Gastrocnemius medialis (tissue), 4 donors: ENCODE results near the gene HELLS. TPM values are rescaled to one million over a fixed set of nuclear protein-coding genes. Genes with fewer than 3 reads are reported as not detected.

Source experiments
- ATAC-seq, 2 donors: fragments of 150-250 bp; one replicate each; pipeline ENCODE4 v1.9.1; 2016
- DNase-seq, 2 donors: peaks; one replicate each; pipeline ENCODE4 v3.0.0-alpha.2; 2019
- H3K27ac ChIP-seq, 4 donors: fragments of 200-600 bp; sonication (generic); 1 replicate in 1 of 4; 2 replicates in 3 of 4; pipeline ENCODE4 v1.5.1; 2016 to 2018; ENCODE audit warnings: mild to moderate bottlenecking in 2 of 4, moderate library complexity in 1 of 4
- H3K27me3 ChIP-seq, 3 donors: fragments of 200-600 bp; sonication (generic) in 2 of 3; 1 replicate in 1 of 3; 2 replicates in 2 of 3; pipeline versions ENCODE4 v1.5.1 to v1.6.0; 2016 to 2019; ENCODE audit warnings: mild to moderate bottlenecking in 1 of 3, moderate library complexity in 1 of 3
- H3K36me3 ChIP-seq, 2 donors: fragments of 200-600 bp; sonication (generic) in 1 of 2; one replicate each; pipeline ENCODE4 v1.5.1; 2017 to 2018
- H3K4me1 ChIP-seq, 2 donors: fragments of 200-600 bp; sonication (generic) in 1 of 2; one replicate each; pipeline ENCODE4 v1.5.1; 2016 to 2017; ENCODE audit warnings: mild to moderate bottlenecking in 2 of 2
- H3K4me3 ChIP-seq, 4 donors: fragments of 200-600 bp; sonication (generic) in 3 of 4; 1 replicate in 1 of 4; 2 replicates in 3 of 4; pipeline ENCODE4 v1.5.1; 2016 to 2019; ENCODE audit warnings: mild to moderate bottlenecking in 2 of 4
- H3K9me3 ChIP-seq, 3 donors: fragments of 200-600 bp; sonication (generic) in 2 of 3; 1 replicate in 1 of 3; 2 replicates in 2 of 3; pipeline ENCODE4 v1.5.1; 2016 to 2019
- POLR2A ChIP-seq, 2 donors: fragments of 450-650 bp; IDR thresholded peaks; one replicate each; pipeline ENCODE4 v1.6.1; 2017; ENCODE audit warnings: antibody characterized with exemption in 2 of 2, mild to moderate bottlenecking in 2 of 2, moderate library complexity in 2 of 2
- in situ Hi-C, 4 donors: fragments of 200-750 bp; cut with MboI; loops; one replicate each; pipeline versions ENCODE4 v1.15.0 to v1.8.0; 2017; ENCODE audit warnings: low sequenced_read_pairs in 4 of 4
- intact Hi-C: fragments of 100-400 bp; cut with DNase I; formaldehyde crosslinking; loops from one replicate; pipeline ENCODE4 v1.15.1; 2023; ENCODE audit warnings: low total_unique reads
- total RNA-seq, 4 donors: library from RNA; depleted of rRNA; stranded (reverse); fragments of >200 nt; gene quantifications; one replicate each; pipeline versions ENCODE4 v1.1.0 to v1.2.3, GENCODE V29; 2016
- TF ChIP-seq, protein P1 (sequence below), 5 experiments: fragments of 450-650 bp in 3 of 5; fragments of 200-600 bp in 2 of 5; sonication (generic) in 2 of 5; IDR thresholded peaks in 4 of 5; conservative IDR thresholded peaks in 1 of 5; 1 replicate in 4 of 5; 2 replicates in 1 of 5; pipeline ENCODE4 v1.5.1; 2016 to 2019; ENCODE audit warnings: antibody characterized with exemption in 5 of 5, mild to moderate bottlenecking in 3 of 5, moderate library complexity in 3 of 5

Gene HELLS
- total RNA-seq, 4 donors from 2014 or later = 0.12 to 0.53 (median 0.14) TPM

DNA sequence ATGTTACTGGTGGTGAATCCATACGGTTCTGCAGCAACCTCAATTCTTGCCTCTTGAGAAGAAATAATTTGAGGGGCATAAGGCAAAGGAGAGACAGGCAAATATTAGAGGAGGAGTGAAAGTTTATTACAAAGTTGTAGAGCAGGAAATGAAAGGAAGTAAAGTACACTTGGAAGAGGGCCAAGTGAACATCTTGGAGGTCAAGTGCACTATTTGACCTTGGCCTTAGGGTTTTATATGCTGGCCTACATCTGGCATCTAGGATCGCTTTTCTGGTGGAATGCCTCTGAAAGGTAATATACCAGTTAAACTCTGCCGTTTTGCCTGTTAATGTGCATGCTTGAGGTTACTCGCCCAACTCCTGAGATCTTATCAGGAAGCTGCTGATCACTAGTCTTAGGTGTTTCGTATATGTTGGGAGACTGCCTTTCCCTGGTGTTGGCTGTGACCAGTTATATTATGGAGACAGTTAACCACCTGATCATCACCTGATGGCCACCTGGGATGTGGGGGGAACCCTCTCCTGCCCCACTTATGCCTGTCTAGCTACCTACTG lies 71.9 kb downstream of the HELLS start:
- intact Hi-C loops (no loop called here), in situ Hi-C loops (no loop called here)
- H3K36me3 ChIP-seq = no peaks in the 10 kb centered on the region
- DNase-seq = no peak
- TF ChIP-seq, protein P1, sequence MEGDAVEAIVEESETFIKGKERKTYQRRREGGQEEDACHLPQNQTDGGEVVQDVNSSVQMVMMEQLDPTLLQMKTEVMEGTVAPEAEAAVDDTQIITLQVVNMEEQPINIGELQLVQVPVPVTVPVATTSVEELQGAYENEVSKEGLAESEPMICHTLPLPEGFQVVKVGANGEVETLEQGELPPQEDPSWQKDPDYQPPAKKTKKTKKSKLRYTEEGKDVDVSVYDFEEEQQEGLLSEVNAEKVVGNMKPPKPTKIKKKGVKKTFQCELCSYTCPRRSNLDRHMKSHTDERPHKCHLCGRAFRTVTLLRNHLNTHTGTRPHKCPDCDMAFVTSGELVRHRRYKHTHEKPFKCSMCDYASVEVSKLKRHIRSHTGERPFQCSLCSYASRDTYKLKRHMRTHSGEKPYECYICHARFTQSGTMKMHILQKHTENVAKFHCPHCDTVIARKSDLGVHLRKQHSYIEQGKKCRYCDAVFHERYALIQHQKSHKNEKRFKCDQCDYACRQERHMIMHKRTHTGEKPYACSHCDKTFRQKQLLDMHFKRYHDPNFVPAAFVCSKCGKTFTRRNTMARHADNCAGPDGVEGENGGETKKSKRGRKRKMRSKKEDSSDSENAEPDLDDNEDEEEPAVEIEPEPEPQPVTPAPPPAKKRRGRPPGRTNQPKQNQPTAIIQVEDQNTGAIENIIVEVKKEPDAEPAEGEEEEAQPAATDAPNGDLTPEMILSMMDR (IDR thresholded peaks at IDR 0.05 in 4 of 5, conservative IDR thresholded peaks at IDR 0.05 in 1 of 5) = no peak
- no peak for TF ChIP-seq POLR2A (IDR thresholded peaks at IDR 0.05)
- no peaks in the 10 kb centered on the region for H3K4me1 ChIP-seq
- H3K27ac ChIP-seq = no peak overlapping the region
- no peaks in the 10 kb centered on the region for H3K27me3 ChIP-seq
- no peaks in the 10 kb centered on the region for H3K9me3 ChIP-seq
- no peak overlapping the region for H3K4me3 ChIP-seq
- no peak for ATAC-seq

DNA sequence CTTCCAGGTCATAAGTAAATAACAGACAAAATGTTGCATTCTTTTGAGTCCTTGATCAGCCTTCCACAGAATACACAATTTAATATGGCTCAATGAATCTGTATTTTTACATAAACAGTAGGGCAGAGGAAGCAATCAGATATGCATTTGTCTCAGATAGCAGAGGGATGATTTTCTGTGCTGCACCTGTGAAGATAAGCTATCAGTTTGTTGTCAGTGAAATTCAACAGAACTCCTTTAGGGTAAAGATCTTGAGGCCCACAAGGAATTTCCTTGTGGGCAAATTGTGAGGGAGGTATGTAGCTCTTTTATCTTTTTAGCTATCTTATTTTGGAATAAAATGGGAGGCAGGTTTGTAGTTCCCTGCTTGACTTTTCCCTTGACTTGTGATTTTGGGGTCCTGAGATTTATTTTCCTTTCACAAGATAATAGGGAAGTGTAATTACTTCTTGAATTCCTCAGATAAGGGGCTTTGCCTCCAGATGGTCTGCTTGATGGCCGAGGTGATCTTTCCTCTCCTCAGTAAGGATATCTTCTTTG lies 77.1 kb downstream of the HELLS start:
- Histone ChIP-seq H3K4me3 (no peak overlapping the region), H3K4me1 (no peaks in the 10 kb centered on the region), H3K27ac (no peak overlapping the region), H3K36me3 (no peaks in the 10 kb centered on the region), H3K9me3 (no peaks in the 10 kb centered on the region), H3K27me3 (no peaks in the 10 kb centered on the region)
- TF ChIP-seq, protein P1 (IDR thresholded peaks at IDR 0.05 in 4 of 5, conservative IDR thresholded peaks at IDR 0.05 in 1 of 5) = no peak
- no peak for TF ChIP-seq POLR2A (IDR thresholded peaks at IDR 0.05)
- intact Hi-C loops (no loop called here), in situ Hi-C loops (no loop called here)
- DNase-seq (no peak), ATAC-seq (no peak)

DNA sequence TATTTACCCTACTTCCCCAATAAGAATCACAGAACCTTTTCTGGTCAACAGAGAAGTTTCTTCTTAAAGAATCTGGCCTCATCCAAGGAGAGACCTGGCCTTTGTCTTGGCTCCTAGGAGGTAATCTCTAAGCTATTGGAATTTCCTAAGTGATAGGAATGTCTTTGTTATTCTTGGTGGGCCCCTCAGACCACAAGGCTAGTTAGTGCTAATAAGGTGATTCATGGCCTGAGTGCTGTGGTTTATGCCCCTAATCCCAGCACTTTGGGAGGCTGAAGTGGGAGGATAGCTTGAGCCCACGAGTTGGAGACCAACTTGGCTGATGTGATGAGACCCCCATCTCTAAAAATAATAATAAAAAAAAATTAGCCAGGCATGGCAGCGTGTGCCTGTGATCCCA lies 78.0 kb downstream of the HELLS start:
- Histone ChIP-seq H3K4me3 (no peak overlapping the region), H3K27ac (no peak overlapping the region), H3K9me3 (no peaks in the 10 kb centered on the region), H3K4me1 (no peaks in the 10 kb centered on the region), H3K36me3 (no peaks in the 10 kb centered on the region), H3K27me3 (no peaks in the 10 kb centered on the region)
- no peak for ATAC-seq
- DNase-seq = no peak
- intact Hi-C loops = no loop called here
- in situ Hi-C loops = no loop called here
- TF ChIP-seq, protein P1 (IDR thresholded peaks at IDR 0.05 in 4 of 5, conservative IDR thresholded peaks at IDR 0.05 in 1 of 5) = no peak
- TF ChIP-seq POLR2A (IDR thresholded peaks at IDR 0.05) = no peak

DNA sequence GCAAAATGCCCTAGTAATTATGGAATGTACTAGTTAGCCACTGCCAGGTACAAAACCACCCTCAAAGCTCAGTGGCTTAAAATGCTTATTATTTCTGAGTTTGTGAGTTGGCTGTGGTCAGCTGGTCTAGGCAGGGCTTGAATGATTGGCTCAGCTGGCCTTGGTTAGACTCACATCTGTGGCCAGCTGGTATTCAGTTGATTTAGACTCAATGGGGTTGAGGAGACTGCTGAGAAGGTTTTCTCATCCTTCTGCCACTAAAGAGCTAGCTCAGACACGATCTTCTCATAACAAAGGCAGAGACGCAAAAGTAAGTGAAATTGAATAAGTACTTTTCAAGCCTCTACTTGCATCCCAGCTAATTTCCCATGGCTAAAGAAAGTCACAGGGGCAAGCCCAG lies 80.9 kb downstream of the HELLS start:
- H3K4me3 ChIP-seq = no peak overlapping the region
- H3K36me3 ChIP-seq = no peaks in the 10 kb centered on the region
- intact Hi-C loops (no loop called here), in situ Hi-C loops (no loop called here)
- H3K4me1 ChIP-seq = no peaks in the 10 kb centered on the region
- no peak for DNase-seq
- no peaks in the 10 kb centered on the region for H3K27me3 ChIP-seq
- H3K27ac ChIP-seq = no peak overlapping the region
- TF ChIP-seq, protein P1 (IDR thresholded peaks at IDR 0.05 in 4 of 5, conservative IDR thresholded peaks at IDR 0.05 in 1 of 5) = no peak
- no peak for TF ChIP-seq POLR2A (IDR thresholded peaks at IDR 0.05)
- H3K9me3 ChIP-seq = no peaks in the 10 kb centered on the region
- no peak for ATAC-seq

DNA sequence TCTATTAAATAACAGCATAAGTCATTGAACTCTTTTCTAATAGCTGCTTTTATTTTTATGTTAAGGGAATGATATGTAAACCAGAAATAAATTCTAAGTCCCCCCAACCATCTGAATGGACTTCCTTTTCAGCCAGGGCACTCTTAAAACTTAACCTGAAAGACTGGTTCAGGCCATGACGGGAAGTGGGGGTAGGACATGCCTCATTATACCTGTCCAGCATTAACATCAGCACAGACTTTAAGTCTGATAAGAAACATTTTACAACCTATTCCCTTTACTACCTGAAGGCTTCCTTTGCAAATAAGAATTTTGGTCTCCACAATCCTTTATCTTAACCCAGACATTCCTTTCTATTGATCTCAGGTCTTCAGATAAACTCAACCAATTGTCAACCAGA lies 81.9 kb downstream of the HELLS start:
- no peak for ATAC-seq
- TF ChIP-seq, protein P1 (IDR thresholded peaks at IDR 0.05 in 4 of 5, conservative IDR thresholded peaks at IDR 0.05 in 1 of 5) = no peak
- TF ChIP-seq POLR2A (IDR thresholded peaks at IDR 0.05) = no peak
- intact Hi-C loops = no loop called here
- Histone ChIP-seq H3K27me3 (no peaks in the 10 kb centered on the region), H3K4me1 (no peaks in the 10 kb centered on the region), H3K9me3 (no peaks in the 10 kb centered on the region), H3K27ac (no peak overlapping the region), H3K36me3 (no peaks in the 10 kb centered on the region), H3K4me3 (no peak overlapping the region)
- in situ Hi-C loops = no loop called here
- DNase-seq = no peak
